Right lobe of liver (tissue), 6 donors: ENCODE measurements around the gene IPCEF1. TPM values are rescaled to one million over a fixed set of nuclear protein-coding genes. Genes with fewer than 3 reads are reported as not detected.
A peak's percentile ranks its signal among the peaks of the same experiment; 100 is the strongest.

Experiments used
- ATAC-seq, 4 donors: fragments of 200-7000 bp; cut with Tn5 transposase; one replicate each; pipeline ENCODE4 v1.9.1; 2020; ENCODE audit warnings: mild to moderate bottlenecking in 4 of 4, moderate library complexity in 4 of 4
- DNase-seq, 3 donors: peaks; one replicate each; pipeline ENCODE4 v3.0.0-alpha.2; 2020
- H3K27ac ChIP-seq, 3 donors: fragments of 200-600 bp; one replicate each; pipeline ENCODE4 v1.8.0; 2022
- H3K27me3 ChIP-seq, 2 donors: fragments of 200-600 bp; one replicate each; pipeline ENCODE4 v1.8.0; 2022
- H3K36me3 ChIP-seq, 4 donors: fragments of 200-600 bp; sonication (generic) in 1 of 4; one replicate each; pipeline versions ENCODE4 v1.5.1 to v1.8.0; 2017 to 2022; ENCODE audit warnings: control low read depth in 1 of 4
- H3K4me1 ChIP-seq, 4 donors: fragments of 200-600 bp; sonication (generic) in 1 of 4; one replicate each; pipeline versions ENCODE4 v1.5.1 to v1.8.0; 2017 to 2022; ENCODE audit warnings: control low read depth in 1 of 4
- H3K4me3 ChIP-seq, 3 donors: fragments of 200-600 bp; one replicate each; pipeline ENCODE4 v1.8.0; 2022
- H3K9me3 ChIP-seq, 4 donors: fragments of 200-600 bp; sonication (generic) in 1 of 4; one replicate each; pipeline versions ENCODE4 v1.5.1 to v1.8.0; 2017 to 2022; ENCODE audit warnings: control low read depth in 1 of 4
- POLR2A ChIP-seq: fragments of 450-650 bp; IDR thresholded peaks from one replicate; pipeline ENCODE4 v1.6.1; 2017; ENCODE audit warnings: antibody characterized with exemption, mild to moderate bottlenecking
- WGBS: methylation state at CpG from one replicate; pipeline ENCODE4 v1.1.6; 2018; ENCODE audit warnings: low coverage, low lambda C conversion rate; ENCODE audit not compliant: insufficient coverage; ENCODE audit errors: missing lambda C conversion rate; 5-methylcytosine and 5-hydroxymethylcytosine counted together
- intact Hi-C, 2 donors: fragments of 100-400 bp; cut with DNase I; formaldehyde crosslinking; loops; one replicate each; pipeline versions ENCODE4 v1.11.2 to v1.14.1; 2022
- total RNA-seq, 6 experiments: library from RNA; depleted of rRNA in 2 of 6; stranded (reverse); fragments of >200 nt in 2 of 6; fragmentation: NEBNext Ultra II Directional in 3 of 6; extraction: Animal tissue kit (Norgen Biotek cat#: 25700) in 3 of 6; gene quantifications; one replicate each; pipeline versions ENCODE4 v1.1.0 to v1.2.4, GENCODE V29; 2016 to 2023
- TF ChIP-seq, protein P1 (sequence below), 4 donors: fragments of 200-600 bp in 3 of 4; fragments of 450-650 bp in 1 of 4; IDR thresholded peaks; one replicate each; pipeline versions ENCODE4 v1.5.1 to v1.8.0; 2016 to 2022; ENCODE audit warnings: antibody characterized with exemption in 4 of 4, mild to moderate bottlenecking in 2 of 4
- donor health status: DM: no; HTN: yes; CAD: no.
- donor health status: DM: no; HTN: no; CAD: no.
- donor health status: DM: no; HTN: no; CAD: no.
- donor health status: DM: no; HTN: yes; CAD: no.
- donor health status: DM: no; HTN: yes; CAD: no.

IPCEF1 gene
- total RNA-seq, 6 experiments from 2014 or later = 0.90 to 3.0 (median 1.4) TPM

DNA sequence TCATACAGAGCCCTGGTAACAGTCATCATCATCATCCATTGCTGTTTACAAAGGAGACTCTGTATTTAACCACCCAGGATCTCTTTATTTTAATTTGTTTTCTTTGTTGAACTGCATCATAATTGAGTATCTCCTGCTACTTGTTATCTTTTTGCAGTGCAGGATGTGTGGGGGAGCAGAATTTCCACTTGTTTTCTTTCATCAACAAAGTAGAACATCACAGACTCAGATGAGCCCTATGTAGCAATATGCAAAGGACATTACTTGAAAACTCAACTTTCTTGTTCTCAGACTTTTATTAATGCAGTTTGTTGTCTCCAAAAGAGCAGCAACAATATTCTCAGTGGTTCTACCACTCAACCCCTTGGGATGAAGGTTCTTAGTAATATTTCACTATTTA lies 38.7 kb upstream of the IPCEF1 start:
- no peak for TF ChIP-seq POLR2A
- TF ChIP-seq, protein P1, sequence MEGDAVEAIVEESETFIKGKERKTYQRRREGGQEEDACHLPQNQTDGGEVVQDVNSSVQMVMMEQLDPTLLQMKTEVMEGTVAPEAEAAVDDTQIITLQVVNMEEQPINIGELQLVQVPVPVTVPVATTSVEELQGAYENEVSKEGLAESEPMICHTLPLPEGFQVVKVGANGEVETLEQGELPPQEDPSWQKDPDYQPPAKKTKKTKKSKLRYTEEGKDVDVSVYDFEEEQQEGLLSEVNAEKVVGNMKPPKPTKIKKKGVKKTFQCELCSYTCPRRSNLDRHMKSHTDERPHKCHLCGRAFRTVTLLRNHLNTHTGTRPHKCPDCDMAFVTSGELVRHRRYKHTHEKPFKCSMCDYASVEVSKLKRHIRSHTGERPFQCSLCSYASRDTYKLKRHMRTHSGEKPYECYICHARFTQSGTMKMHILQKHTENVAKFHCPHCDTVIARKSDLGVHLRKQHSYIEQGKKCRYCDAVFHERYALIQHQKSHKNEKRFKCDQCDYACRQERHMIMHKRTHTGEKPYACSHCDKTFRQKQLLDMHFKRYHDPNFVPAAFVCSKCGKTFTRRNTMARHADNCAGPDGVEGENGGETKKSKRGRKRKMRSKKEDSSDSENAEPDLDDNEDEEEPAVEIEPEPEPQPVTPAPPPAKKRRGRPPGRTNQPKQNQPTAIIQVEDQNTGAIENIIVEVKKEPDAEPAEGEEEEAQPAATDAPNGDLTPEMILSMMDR (IDR thresholded peaks at IDR 0.05) = no peak
- Histone ChIP-seq H3K27ac (no peak overlapping the region), H3K36me3 (peaks cover 0 to 3% (median 0%) of the 10 kb centered on the region in 4 donors), H3K27me3 (no peaks in the 10 kb centered on the region), H3K9me3 (no peaks in the 10 kb centered on the region), H3K4me1 (no peaks in the 10 kb centered on the region), H3K4me3 (no peak overlapping the region)
- intact Hi-C loops = no loop called here
- ATAC-seq (no peak), DNase-seq (no peak)

DNA sequence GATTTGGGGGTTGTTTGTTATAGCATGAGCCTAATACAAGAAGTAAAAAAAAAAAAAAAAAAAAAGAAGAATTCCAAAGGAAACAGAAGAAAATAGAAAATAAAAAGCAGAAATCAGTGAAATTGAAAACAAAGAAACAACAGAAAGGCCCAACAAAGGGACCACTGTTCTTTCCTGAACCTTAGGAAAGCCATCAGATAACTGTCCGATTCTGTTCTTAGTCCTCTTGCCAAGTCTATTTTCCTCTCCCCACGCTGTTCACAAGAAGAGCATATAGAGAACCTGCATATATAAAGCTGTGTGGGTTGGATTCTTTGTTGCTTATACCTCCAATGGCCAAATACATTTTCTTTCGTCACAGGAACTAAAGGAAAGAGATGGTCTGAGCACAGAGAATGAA lies 38.0 kb upstream of the IPCEF1 start:
- Histone ChIP-seq H3K27me3 (no peaks in the 10 kb centered on the region), H3K27ac (no peak overlapping the region), H3K4me3 (no peak overlapping the region), H3K4me1 (no peaks in the 10 kb centered on the region), H3K9me3 (no peaks in the 10 kb centered on the region), H3K36me3 (no peaks in the 10 kb centered on the region)
- ATAC-seq (no peak), DNase-seq (no peak)
- intact Hi-C loops = no loop called here
- 76% methylated on average over 3 of the region's 3 CpGs for WGBS
- no peak for TF ChIP-seq POLR2A
- TF ChIP-seq, protein P1 (IDR thresholded peaks at IDR 0.05) = no peak

DNA sequence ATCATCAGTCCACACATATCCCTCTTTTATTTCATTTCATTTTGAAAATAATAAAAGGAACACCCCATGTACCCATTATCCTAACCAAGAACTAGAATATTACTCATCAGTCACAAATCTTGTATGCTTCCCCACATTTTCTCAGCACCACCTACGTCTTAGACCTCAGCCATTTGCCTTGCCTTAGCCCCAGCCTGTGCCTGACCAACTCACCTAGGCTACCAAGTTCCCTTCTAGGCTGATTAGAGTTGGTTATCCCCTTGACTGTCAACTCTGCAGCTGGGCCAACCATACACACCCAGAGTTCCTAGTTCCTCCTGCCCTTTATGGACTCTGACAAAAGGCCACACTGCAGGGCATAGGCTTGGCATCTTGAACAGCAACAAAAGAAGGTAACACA lies 33.4 kb upstream of the IPCEF1 start:
- ATAC-seq (peak in 1 of 4 donors; percentile 27), DNase-seq (no peak)
- H3K4me3 ChIP-seq = no peak overlapping the region
- H3K36me3 ChIP-seq = no peaks in the 10 kb centered on the region
- no peak overlapping the region for H3K27ac ChIP-seq
- H3K27me3 ChIP-seq = no peaks in the 10 kb centered on the region
- no peaks in the 10 kb centered on the region for H3K9me3 ChIP-seq
- H3K4me1 ChIP-seq = no peaks in the 10 kb centered on the region
- WGBS = 86% methylated on average over 1 of the region's 1 CpG
- TF ChIP-seq, protein P1 (IDR thresholded peaks at IDR 0.05) = no peak
- no peak for TF ChIP-seq POLR2A
- intact Hi-C loops = no loop called here

DNA sequence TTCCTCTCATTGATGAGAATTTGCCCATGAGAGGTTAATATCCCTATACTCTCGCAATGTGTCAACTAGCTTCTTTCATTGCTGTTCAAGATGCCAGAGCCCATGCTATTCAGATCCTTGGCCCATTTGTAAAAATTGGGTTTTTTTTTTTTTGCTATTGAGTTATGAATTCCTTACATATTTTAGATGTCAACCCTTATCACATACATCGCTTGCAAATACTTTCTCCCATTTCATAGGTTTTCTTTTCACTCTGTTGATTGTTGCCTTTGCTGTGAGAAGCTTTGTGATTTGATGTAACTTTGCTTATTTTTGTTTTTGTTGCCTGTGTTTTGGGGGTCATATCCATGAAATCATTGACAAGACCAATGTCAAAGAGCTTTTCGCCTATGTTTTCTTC lies 32.2 kb upstream of the IPCEF1 start:
- intact Hi-C loops = no loop called here
- WGBS = 97% methylated on average over 3 of the region's 3 CpGs
- no peak for DNase-seq
- Histone ChIP-seq H3K4me3 (no peak overlapping the region), H3K9me3 (no peaks in the 10 kb centered on the region), H3K27ac (no peak overlapping the region), H3K36me3 (no peaks in the 10 kb centered on the region), H3K27me3 (no peaks in the 10 kb centered on the region), H3K4me1 (no peaks in the 10 kb centered on the region)
- ATAC-seq = no peak
- TF ChIP-seq, protein P1 (IDR thresholded peaks at IDR 0.05) = no peak
